ENCODE measurements around the gene LAPTM4A.

DNA sequence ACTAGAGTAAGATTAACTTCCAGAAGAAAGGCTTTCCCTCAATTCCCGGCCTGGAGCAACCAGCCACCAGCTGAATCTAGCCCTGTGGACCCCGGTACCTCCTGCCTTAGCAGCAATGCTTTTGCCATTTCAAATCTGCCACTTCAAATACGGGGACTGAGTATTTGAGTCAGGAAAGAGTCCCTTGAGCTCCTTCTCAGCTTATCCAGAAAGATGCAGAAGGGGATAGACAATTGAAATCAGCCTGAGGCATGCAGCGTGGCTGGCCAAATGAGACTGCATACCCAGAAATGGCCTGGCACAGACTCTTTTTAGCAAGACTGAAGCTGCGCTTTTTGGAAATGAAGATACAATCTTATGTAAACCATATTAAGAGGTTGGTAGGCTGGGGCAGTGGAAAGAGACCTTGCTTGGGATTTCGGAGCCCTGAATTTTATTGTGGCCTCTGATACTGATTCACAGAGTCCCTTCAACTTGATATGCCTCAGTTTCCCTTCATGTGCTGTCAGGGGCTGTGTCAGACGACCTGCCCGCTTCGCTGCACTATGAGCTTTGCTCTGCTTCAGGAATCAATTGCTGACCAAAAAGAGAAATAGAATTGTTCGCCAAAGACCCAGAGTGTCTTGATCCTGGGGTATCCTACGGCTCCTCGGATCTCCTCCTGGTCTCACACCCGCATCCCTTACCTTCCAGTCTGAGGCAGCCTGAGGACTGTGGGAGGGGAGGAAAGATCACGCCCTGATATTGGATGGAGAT, 40.0 kb downstream of the LAPTM4A start:
- TF ChIP-seq RCOR1 (IDR thresholded peaks at IDR 0.05; ENCODE audit: insufficient replicate concordance, low read length) (no peak), SMC3 (IDR thresholded peaks at IDR 0.05; ENCODE audit: low read depth, low read length) (no peak), POLR2A (IDR thresholded peaks at IDR 0.05; ENCODE audit: low read depth, low read length) (no peak), MAFK (IDR thresholded peaks at IDR 0.05; ENCODE audit: low read depth, low read length) (no peak), CEBPB (IDR thresholded peaks at IDR 0.05; ENCODE audit: low read depth, low read length) (no peak), RFX5 (IDR thresholded peaks at IDR 0.05; ENCODE audit: low read depth, low read length) (no peak), FOS (IDR thresholded peaks at IDR 0.05; ENCODE audit: low read depth, low read length) (no peak), BHLHE40 (IDR thresholded peaks at IDR 0.05; ENCODE audit: low read depth, low read length) (no peak), NFE2L2 (IDR thresholded peaks at IDR 0.05; ENCODE audit: low read depth, low read length) (no peak), MXI1 (IDR thresholded peaks at IDR 0.05; ENCODE audit: borderline replicate concordance, low read depth, low read length) (no peak)
- TF ChIP-seq, protein P1, sequence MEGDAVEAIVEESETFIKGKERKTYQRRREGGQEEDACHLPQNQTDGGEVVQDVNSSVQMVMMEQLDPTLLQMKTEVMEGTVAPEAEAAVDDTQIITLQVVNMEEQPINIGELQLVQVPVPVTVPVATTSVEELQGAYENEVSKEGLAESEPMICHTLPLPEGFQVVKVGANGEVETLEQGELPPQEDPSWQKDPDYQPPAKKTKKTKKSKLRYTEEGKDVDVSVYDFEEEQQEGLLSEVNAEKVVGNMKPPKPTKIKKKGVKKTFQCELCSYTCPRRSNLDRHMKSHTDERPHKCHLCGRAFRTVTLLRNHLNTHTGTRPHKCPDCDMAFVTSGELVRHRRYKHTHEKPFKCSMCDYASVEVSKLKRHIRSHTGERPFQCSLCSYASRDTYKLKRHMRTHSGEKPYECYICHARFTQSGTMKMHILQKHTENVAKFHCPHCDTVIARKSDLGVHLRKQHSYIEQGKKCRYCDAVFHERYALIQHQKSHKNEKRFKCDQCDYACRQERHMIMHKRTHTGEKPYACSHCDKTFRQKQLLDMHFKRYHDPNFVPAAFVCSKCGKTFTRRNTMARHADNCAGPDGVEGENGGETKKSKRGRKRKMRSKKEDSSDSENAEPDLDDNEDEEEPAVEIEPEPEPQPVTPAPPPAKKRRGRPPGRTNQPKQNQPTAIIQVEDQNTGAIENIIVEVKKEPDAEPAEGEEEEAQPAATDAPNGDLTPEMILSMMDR (conservative IDR thresholded peaks at IDR 0.05; ENCODE audit: low read depth, low read length): no peak
- TF ChIP-seq, protein P2, sequence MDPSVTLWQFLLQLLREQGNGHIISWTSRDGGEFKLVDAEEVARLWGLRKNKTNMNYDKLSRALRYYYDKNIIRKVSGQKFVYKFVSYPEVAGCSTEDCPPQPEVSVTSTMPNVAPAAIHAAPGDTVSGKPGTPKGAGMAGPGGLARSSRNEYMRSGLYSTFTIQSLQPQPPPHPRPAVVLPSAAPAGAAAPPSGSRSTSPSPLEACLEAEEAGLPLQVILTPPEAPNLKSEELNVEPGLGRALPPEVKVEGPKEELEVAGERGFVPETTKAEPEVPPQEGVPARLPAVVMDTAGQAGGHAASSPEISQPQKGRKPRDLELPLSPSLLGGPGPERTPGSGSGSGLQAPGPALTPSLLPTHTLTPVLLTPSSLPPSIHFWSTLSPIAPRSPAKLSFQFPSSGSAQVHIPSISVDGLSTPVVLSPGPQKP (IDR thresholded peaks at IDR 0.05; ENCODE audit: borderline replicate concordance, low read depth, low read length): no peak
- TF ChIP-seq, protein P3, sequence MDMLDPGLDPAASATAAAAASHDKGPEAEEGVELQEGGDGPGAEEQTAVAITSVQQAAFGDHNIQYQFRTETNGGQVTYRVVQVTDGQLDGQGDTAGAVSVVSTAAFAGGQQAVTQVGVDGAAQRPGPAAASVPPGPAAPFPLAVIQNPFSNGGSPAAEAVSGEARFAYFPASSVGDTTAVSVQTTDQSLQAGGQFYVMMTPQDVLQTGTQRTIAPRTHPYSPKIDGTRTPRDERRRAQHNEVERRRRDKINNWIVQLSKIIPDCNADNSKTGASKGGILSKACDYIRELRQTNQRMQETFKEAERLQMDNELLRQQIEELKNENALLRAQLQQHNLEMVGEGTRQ (IDR thresholded peaks at IDR 0.05; ENCODE audit: low read depth, low read length): no peak
